ENCODE results near the gene SNED1. TPM values are rescaled to one million over a fixed set of nuclear protein-coding genes. Genes with fewer than 3 reads are reported as not detected.

The SNED1 gene
- total RNA-seq, 1 experiment from 2014 or later, result not detected

DNA sequence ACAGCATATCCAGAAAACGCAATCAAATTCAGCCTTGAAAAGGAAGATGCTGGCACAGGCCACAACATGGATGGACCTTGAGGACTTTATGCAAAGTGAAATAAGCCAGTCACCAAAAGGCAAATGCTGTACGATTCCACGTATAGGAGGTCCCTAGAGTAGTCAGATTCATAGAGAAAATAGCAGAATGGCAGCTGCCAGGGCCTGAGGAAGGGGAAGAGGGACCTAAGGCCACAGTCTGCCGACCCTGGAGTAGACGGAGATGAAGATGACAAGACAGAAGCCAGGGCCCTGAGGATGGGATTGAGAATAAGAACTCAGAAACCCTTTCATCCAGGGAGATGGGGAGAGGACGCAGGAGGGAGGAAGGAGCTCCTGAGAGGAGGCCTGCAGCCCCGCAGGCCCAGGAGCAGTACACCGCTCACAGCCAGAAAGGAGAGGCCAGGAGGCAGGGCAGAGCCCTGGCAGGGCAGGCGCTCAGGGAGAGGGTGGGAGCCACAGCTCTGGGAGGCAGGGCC is 111.7 kb downstream of the SNED1 start:
- H3K27ac Mint-ChIP-seq (ENCODE audit: unreplicated experiment), result no peak overlapping the region
- TF ChIP-seq, protein P1, sequence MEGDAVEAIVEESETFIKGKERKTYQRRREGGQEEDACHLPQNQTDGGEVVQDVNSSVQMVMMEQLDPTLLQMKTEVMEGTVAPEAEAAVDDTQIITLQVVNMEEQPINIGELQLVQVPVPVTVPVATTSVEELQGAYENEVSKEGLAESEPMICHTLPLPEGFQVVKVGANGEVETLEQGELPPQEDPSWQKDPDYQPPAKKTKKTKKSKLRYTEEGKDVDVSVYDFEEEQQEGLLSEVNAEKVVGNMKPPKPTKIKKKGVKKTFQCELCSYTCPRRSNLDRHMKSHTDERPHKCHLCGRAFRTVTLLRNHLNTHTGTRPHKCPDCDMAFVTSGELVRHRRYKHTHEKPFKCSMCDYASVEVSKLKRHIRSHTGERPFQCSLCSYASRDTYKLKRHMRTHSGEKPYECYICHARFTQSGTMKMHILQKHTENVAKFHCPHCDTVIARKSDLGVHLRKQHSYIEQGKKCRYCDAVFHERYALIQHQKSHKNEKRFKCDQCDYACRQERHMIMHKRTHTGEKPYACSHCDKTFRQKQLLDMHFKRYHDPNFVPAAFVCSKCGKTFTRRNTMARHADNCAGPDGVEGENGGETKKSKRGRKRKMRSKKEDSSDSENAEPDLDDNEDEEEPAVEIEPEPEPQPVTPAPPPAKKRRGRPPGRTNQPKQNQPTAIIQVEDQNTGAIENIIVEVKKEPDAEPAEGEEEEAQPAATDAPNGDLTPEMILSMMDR (IDR thresholded peaks at IDR 0.05; ENCODE audit: insufficient read depth in 1 of 2, low read depth in 1 of 2, low read length in 1 of 2, severe bottlenecking in 1 of 2, unreplicated experiment in 1 of 2), result no peak
- ChIA-PET CTCF (no interaction called here), POLR2A (no interaction called here)
- H3K9me3 Mint-ChIP-seq (ENCODE audit: unreplicated experiment), result no peaks in the 10 kb centered on the region
- no peaks in the 10 kb centered on the region for H3K4me1 ChIP-seq
- no peaks in the 10 kb centered on the region for H3K4me1 Mint-ChIP-seq (ENCODE audit: low read depth, unreplicated experiment)
- no peak overlapping the region for H3K4me3 Mint-ChIP-seq (ENCODE audit: unreplicated experiment)
- H3K9me3 ChIP-seq, result no peaks in the 10 kb centered on the region
- H3K36me3 ChIP-seq (ENCODE audit: control insufficient read depth, insufficient read depth, low read length), result no peaks in the 10 kb centered on the region
- intact Hi-C loops (cut with micrococcal nuclease; ENCODE audit: unreplicated experiment), result no loop called here
- no peak for DNase-seq
- no peaks in the 10 kb centered on the region for H3K36me3 Mint-ChIP-seq (ENCODE audit: insufficient read depth, unreplicated experiment)
- no peaks in the 10 kb centered on the region for H3K27me3 ChIP-seq (replicated peaks; ENCODE audit: control insufficient read depth, insufficient read depth, low read length)
- BruUV-seq (replicated peaks), result no TSS peak
- H3K27me3 Mint-ChIP-seq (ENCODE audit: insufficient read depth, unreplicated experiment), result no peaks in the 10 kb centered on the region
- no peak overlapping the region for H3K4me3 ChIP-seq (ENCODE audit: low read depth, low read length)

DNA sequence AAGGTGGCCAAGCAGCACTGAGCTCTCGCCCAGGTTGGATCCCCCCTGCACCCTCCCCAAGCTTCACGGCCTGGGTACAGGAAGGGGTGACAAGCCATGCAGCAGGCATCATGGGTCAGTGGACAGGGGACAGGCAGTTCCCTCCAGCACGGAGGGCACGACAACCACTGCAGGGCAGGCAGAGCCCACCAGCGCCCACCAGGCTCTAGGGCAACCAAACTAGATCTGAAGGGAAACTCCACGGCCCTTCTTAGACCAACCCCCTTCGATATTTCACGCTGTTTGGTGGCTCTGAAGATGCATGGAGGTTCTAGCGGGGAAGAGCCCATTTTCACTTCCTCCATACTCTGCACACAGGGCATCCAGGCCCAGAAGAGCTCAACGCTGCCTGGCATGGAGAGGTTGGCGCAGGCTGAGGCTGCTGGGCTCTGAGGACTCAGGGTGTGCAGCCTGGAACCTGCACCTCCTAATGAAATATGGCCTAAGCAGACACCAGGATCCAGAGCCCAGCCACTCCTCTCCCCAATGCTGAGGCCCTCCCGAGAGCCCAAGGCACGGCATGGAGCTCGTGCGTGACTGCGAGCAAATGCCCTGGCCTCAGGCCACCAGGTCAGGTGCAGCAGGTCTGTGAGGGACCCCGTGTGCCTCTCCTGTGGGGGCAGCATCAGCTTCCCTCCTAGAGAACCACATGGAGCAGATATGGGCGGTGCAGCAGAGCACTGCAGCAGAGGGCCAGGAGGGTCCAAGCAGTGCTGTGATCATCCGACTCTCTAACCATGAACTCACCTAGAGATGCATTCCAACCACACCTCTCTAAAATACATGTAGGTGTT is 112.4 kb downstream of the SNED1 start:
- CTCF ChIA-PET, result no interaction called here
- Histone ChIP-seq H3K9me3 (no peaks in the 10 kb centered on the region), H3K36me3 (ENCODE audit: control insufficient read depth, insufficient read depth, low read length) (no peaks in the 10 kb centered on the region), H3K4me3 (ENCODE audit: low read depth, low read length) (no peak overlapping the region), H3K4me1 (no peaks in the 10 kb centered on the region), H3K27me3 (replicated peaks; ENCODE audit: control insufficient read depth, insufficient read depth, low read length) (no peaks in the 10 kb centered on the region)
- Mint-ChIP-seq H3K4me1 (ENCODE audit: low read depth, unreplicated experiment) (no peaks in the 10 kb centered on the region), H3K36me3 (ENCODE audit: insufficient read depth, unreplicated experiment) (no peaks in the 10 kb centered on the region), H3K27ac (ENCODE audit: unreplicated experiment) (no peak overlapping the region), H3K4me3 (ENCODE audit: unreplicated experiment) (no peak overlapping the region), H3K9me3 (ENCODE audit: unreplicated experiment) (no peaks in the 10 kb centered on the region), H3K27me3 (ENCODE audit: insufficient read depth, unreplicated experiment) (no peaks in the 10 kb centered on the region)
- POLR2A ChIA-PET, result no interaction called here
- intact Hi-C loops (cut with micrococcal nuclease; ENCODE audit: unreplicated experiment), result no loop called here
- TF ChIP-seq, protein P1 (IDR thresholded peaks at IDR 0.05; ENCODE audit: insufficient read depth in 1 of 2, low read depth in 1 of 2, low read length in 1 of 2, severe bottlenecking in 1 of 2, unreplicated experiment in 1 of 2), result no peak
- DNase-seq, result no peak
- BruUV-seq (replicated peaks), result no TSS peak

GRCh38 chr2:241111440-241111805 is 113.0 kb downstream of the SNED1 start:
- no peaks in the 10 kb centered on the region for H3K27me3 ChIP-seq (replicated peaks; ENCODE audit: control insufficient read depth, insufficient read depth, low read length)
- ChIA-PET POLR2A (no interaction called here), CTCF (no interaction called here)
- DNase-seq, result no peak
- Mint-ChIP-seq H3K9me3 (ENCODE audit: unreplicated experiment) (no peaks in the 10 kb centered on the region), H3K36me3 (ENCODE audit: insufficient read depth, unreplicated experiment) (no peaks in the 10 kb centered on the region), H3K27me3 (ENCODE audit: insufficient read depth, unreplicated experiment) (no peaks in the 10 kb centered on the region), H3K4me3 (ENCODE audit: unreplicated experiment) (no peak overlapping the region), H3K4me1 (ENCODE audit: low read depth, unreplicated experiment) (no peaks in the 10 kb centered on the region), H3K27ac (ENCODE audit: unreplicated experiment) (no peak overlapping the region)
- H3K36me3 ChIP-seq (ENCODE audit: control insufficient read depth, insufficient read depth, low read length), result no peaks in the 10 kb centered on the region
- TF ChIP-seq, protein P1 (IDR thresholded peaks at IDR 0.05; ENCODE audit: insufficient read depth in 1 of 2, low read depth in 1 of 2, low read length in 1 of 2, severe bottlenecking in 1 of 2, unreplicated experiment in 1 of 2), result no peak
- H3K4me3 ChIP-seq (ENCODE audit: low read depth, low read length), result no peak overlapping the region
- intact Hi-C loops (cut with micrococcal nuclease; ENCODE audit: unreplicated experiment), result no loop called here
- no peaks in the 10 kb centered on the region for H3K4me1 ChIP-seq
- H3K9me3 ChIP-seq, result no peaks in the 10 kb centered on the region
- BruUV-seq (replicated peaks), result no TSS peak
